SK-N-SH treated with all-trans-retinoic acid at 6 μM for 48 hours (cell line): ENCODE results near the gene TAMM41.
"Not testable (repeated sequence)": the region's sequence is repeated elsewhere in the genome, so short reads cannot be mapped to it uniquely, and the experiment has no call there.

Experiments used
- ATAC-seq: fragments of 200-7000 bp; cut with Tn5 transposase; 3 replicates; pipeline ENCODE4 v1.9.1; 2020; ENCODE audit warnings: mild to moderate bottlenecking, moderate library complexity
- ARNTL ChIP-seq: fragments of 450-650 bp; formaldehyde crosslinking; IDR thresholded peaks from 2 replicates; pipeline ENCODE4 v1.5.0; 2020; ENCODE audit warnings: low read depth, mild to moderate bottlenecking, moderate library complexity, borderline replicate concordance
- BACH2 ChIP-seq: fragments of 250-450 bp; sonication (Bioruptor Pico); IDR thresholded peaks from 2 replicates; pipeline ENCODE4 v1.9.0; 2021; ENCODE audit warnings: mild to moderate bottlenecking, borderline replicate concordance
- CSDC2 ChIP-seq: fragments of 250-450 bp; sonication (Bioruptor Pico); IDR thresholded peaks from 2 replicates; pipeline ENCODE4 v1.5.0; 2020; ENCODE audit warnings: mild to moderate bottlenecking, moderate library complexity
- CSRNP3 ChIP-seq: fragments of 250-450 bp; sonication (Bioruptor Pico); IDR thresholded peaks from 2 replicates; pipeline ENCODE4 v1.5.1; 2021; ENCODE audit warnings: mild to moderate bottlenecking, moderate library complexity
- ESRRG ChIP-seq: fragments of 250-450 bp; sonication (Bioruptor Pico); IDR thresholded peaks from 2 replicates; pipeline ENCODE4 v1.6.1; 2021; ENCODE audit warnings: mild to moderate bottlenecking
- GLIS3 ChIP-seq: fragments of 250-450 bp; sonication (Bioruptor Pico); IDR thresholded peaks from 2 replicates; pipeline ENCODE4 v1.5.0; 2020; ENCODE audit warnings: mild to moderate bottlenecking, moderate library complexity
- ISL1 ChIP-seq: fragments of 250-450 bp; sonication (Bioruptor Pico); IDR thresholded peaks from 2 replicates; pipeline ENCODE4 v2.1.2; 2022; ENCODE audit warnings: mild to moderate bottlenecking, moderate library complexity
- OSR1 ChIP-seq: fragments of 250-450 bp; sonication (Bioruptor Pico); IDR thresholded peaks from 2 replicates; pipeline ENCODE4 v1.8.0; 2022; ENCODE audit warnings: moderate library complexity, mild to moderate bottlenecking, inconsistent platforms
- PATZ1 ChIP-seq: fragments of 250-450 bp; sonication (Bioruptor Pico); IDR thresholded peaks from 2 replicates; pipeline ENCODE4 v1.8.0; 2020; ENCODE audit warnings: mild to moderate bottlenecking, moderate library complexity, borderline replicate concordance
- POU6F1 ChIP-seq: fragments of 250-450 bp; sonication (Bioruptor Pico); IDR thresholded peaks from 2 replicates; pipeline ENCODE4 v1.8.0; 2021; ENCODE audit warnings: low read depth, mild to moderate bottlenecking, moderate library complexity, borderline replicate concordance
- PPARA ChIP-seq: fragments of 250-450 bp; sonication (Bioruptor Pico); IDR thresholded peaks from 2 replicates; pipeline ENCODE4 v1.5.0; 2020; ENCODE audit warnings: mild to moderate bottlenecking, borderline replicate concordance
- RARB ChIP-seq: fragments of 250-450 bp; sonication (Bioruptor Pico); IDR thresholded peaks from 2 replicates; pipeline ENCODE4 v1.8.0; 2021; ENCODE audit warnings: mild to moderate bottlenecking, moderate library complexity
- SNAI2 ChIP-seq: fragments of 250-450 bp; sonication (Bioruptor Pico); IDR thresholded peaks from 2 replicates; pipeline ENCODE4 v1.5.0; 2020; ENCODE audit warnings: mild to moderate bottlenecking, moderate library complexity
- TOX ChIP-seq: fragments of 250-450 bp; sonication (Bioruptor Pico); IDR thresholded peaks from 2 replicates; pipeline ENCODE4 v1.8.0; 2021; ENCODE audit warnings: mild to moderate bottlenecking, moderate library complexity, borderline replicate concordance
- TSHZ2 ChIP-seq: fragments of 250-450 bp; sonication (Bioruptor Pico); IDR thresholded peaks from 2 replicates; pipeline ENCODE4 v1.5.0; 2020; ENCODE audit warnings: mild to moderate bottlenecking, moderate library complexity
- ZC3H10 ChIP-seq: fragments of 250-450 bp; sonication (Bioruptor Pico); IDR thresholded peaks from 2 replicates; pipeline ENCODE4 v1.5.1; 2021; ENCODE audit warnings: mild to moderate bottlenecking, moderate library complexity
- ZFP3 ChIP-seq: fragments of 250-450 bp; sonication (Bioruptor Pico); IDR thresholded peaks from 2 replicates; pipeline ENCODE4 v1.5.0; 2020; ENCODE audit warnings: mild to moderate bottlenecking, moderate library complexity
- ZFP30 ChIP-seq: fragments of 450-650 bp; formaldehyde crosslinking; IDR thresholded peaks from 2 replicates; pipeline ENCODE4 v1.5.0; 2022; ENCODE audit warnings: mild to moderate bottlenecking, moderate library complexity
- ZNF565 ChIP-seq: fragments of 450-650 bp; formaldehyde crosslinking; conservative IDR thresholded peaks from 2 replicates; pipeline ENCODE4 v1.5.0; 2020; ENCODE audit warnings: low read depth, mild to moderate bottlenecking, moderate library complexity
- ZNF8 ChIP-seq: fragments of 450-650 bp; formaldehyde crosslinking; IDR thresholded peaks from 2 replicates; pipeline ENCODE4 v1.5.0; 2020; ENCODE audit warnings: mild to moderate bottlenecking, moderate library complexity

Gene TAMM41

GRCh38 chr3:11860213-11860612 is 13.5 kb upstream of the TAMM41 start:
- not testable (repeated sequence) for ATAC-seq

- no peak for ATAC-seq
- TF ChIP-seq TSHZ2 (no peak), ZNF565 (CRISPR knock-in tag) (no peak), SNAI2 (no peak), ZC3H10 (CRISPR knock-in tag) (no peak), OSR1 (CRISPR knock-in tag) (no peak), TOX (CRISPR knock-in tag) (no peak), RARB (no peak), ESRRG (CRISPR knock-in tag) (no peak), CSRNP3 (CRISPR knock-in tag) (no peak), PPARA (CRISPR knock-in tag) (no peak), CSDC2 (CRISPR knock-in tag) (no peak), ARNTL (CRISPR knock-in tag) (no peak), ZFP30 (CRISPR knock-in tag) (no peak), ZNF8 (CRISPR knock-in tag) (no peak)
Observed at GRCh38 chr3:11853450-11853849, 6.8 kb upstream of the TAMM41 start.

- TF ChIP-seq CSDC2 (CRISPR knock-in tag) (no peak), ISL1 (CRISPR knock-in tag) (no peak), ESRRG (CRISPR knock-in tag) (no peak), TOX (CRISPR knock-in tag) (no peak)
- ATAC-seq, result no peak
Observed at GRCh38 chr3:11850003-11850402, 3.3 kb upstream of the TAMM41 start.

GRCh38 chr3:11847607-11848006 is 922 bp upstream of the TAMM41 start:
- TF ChIP-seq ZC3H10 (CRISPR knock-in tag), result no peak
- no peak for TF ChIP-seq BACH2 (CRISPR knock-in tag)
- ATAC-seq, result no peak

GRCh38 chr3:11845651-11846050 is 1.0 kb downstream of the TAMM41 start:
- TF ChIP-seq ESRRG (CRISPR knock-in tag), result no peak
- TF ChIP-seq ZFP3 (CRISPR knock-in tag), result no peak
- ATAC-seq, result no peak

GRCh38 chr3:11844891-11845290 is 1.8 kb downstream of the TAMM41 start:
- TF ChIP-seq POU6F1 (no peak), BACH2 (CRISPR knock-in tag) (no peak), TSHZ2 (no peak), ZC3H10 (CRISPR knock-in tag) (no peak), SNAI2 (no peak), ARNTL (CRISPR knock-in tag) (no peak), PATZ1 (no peak), GLIS3 (CRISPR knock-in tag) (no peak), PPARA (CRISPR knock-in tag) (no peak), RARB (no peak), ZNF8 (CRISPR knock-in tag) (no peak), CSDC2 (CRISPR knock-in tag) (no peak), ZNF565 (CRISPR knock-in tag) (no peak), ESRRG (CRISPR knock-in tag) (no peak), ISL1 (CRISPR knock-in tag) (no peak), ZFP30 (CRISPR knock-in tag) (no peak)
- ATAC-seq, result no peak
